ENCODE measurements around the gene WDR7. TPM values are rescaled to one million over a fixed set of nuclear protein-coding genes. Genes with fewer than 3 reads are reported as not detected.

Gene WDR7
- total RNA-seq, 4 donors from 2014 or later, result 19.3 to 51.4 (median 28.8) TPM

GRCh38 chr18:56933472-56933871 is 282.3 kb downstream of the WDR7 start:
- H3K36me3 ChIP-seq, result peaks cover 0 to 46% of the 10 kb centered on the region in 2 donors
- no peaks in the 10 kb centered on the region for H3K9me3 ChIP-seq
- no peak for TF ChIP-seq CTCF (IDR thresholded peaks at IDR 0.05)
- TF ChIP-seq EP300 (IDR thresholded peaks at IDR 0.05), result no peak
- TF ChIP-seq POLR2A (IDR thresholded peaks at IDR 0.05), result no peak
- no peak for TF ChIP-seq POLR2AphosphoS5 (IDR thresholded peaks at IDR 0.05)
- no peak for ATAC-seq
- H3K4me3 ChIP-seq, result no peak overlapping the region
- no peaks in the 10 kb centered on the region for H3K4me1 ChIP-seq
- no peaks in the 10 kb centered on the region for H3K27me3 ChIP-seq
- WGBS, 2 donors (ENCODE audit: low coverage in 1 of 2), result 82% methylated on average over 2 of the region's 2 CpGs; no CpG with 5 or more reads in 1 of the 2 donors
- H3K27ac ChIP-seq, result no peak overlapping the region

GRCh38 chr18:56934131-56934530 is 283.0 kb downstream of the WDR7 start:
- TF ChIP-seq POLR2AphosphoS5 (IDR thresholded peaks at IDR 0.05), result no peak
- TF ChIP-seq EP300 (IDR thresholded peaks at IDR 0.05), result no peak
- no peak for TF ChIP-seq CTCF (IDR thresholded peaks at IDR 0.05)
- no peak for TF ChIP-seq POLR2A (IDR thresholded peaks at IDR 0.05)
- H3K4me3 ChIP-seq, result no peak overlapping the region
- no peaks in the 10 kb centered on the region for H3K27me3 ChIP-seq
- no peaks in the 10 kb centered on the region for H3K9me3 ChIP-seq
- WGBS, 2 donors (ENCODE audit: low coverage in 1 of 2), result 60% methylated on average over 3 of the region's 3 CpGs; no CpG with 5 or more reads in 1 of the 2 donors
- H3K27ac ChIP-seq, result no peak overlapping the region
- no peaks in the 10 kb centered on the region for H3K4me1 ChIP-seq
- no peak for ATAC-seq
- H3K36me3 ChIP-seq, result peaks cover 0 to 46% of the 10 kb centered on the region in 2 donors

- Histone ChIP-seq H3K27me3 (no peaks in the 10 kb centered on the region), H3K4me3 (no peak overlapping the region), H3K9me3 (no peaks in the 10 kb centered on the region), H3K36me3 (peaks cover 0 to 47% of the 10 kb centered on the region in 2 donors), H3K27ac (no peak overlapping the region), H3K4me1 (no peaks in the 10 kb centered on the region)
- WGBS, 2 donors (ENCODE audit: low coverage in 1 of 2), result 61 to 78% methylated on average over 3 of the region's 3 CpGs
- TF ChIP-seq POLR2AphosphoS5 (IDR thresholded peaks at IDR 0.05) (no peak), EP300 (IDR thresholded peaks at IDR 0.05) (no peak), POLR2A (IDR thresholded peaks at IDR 0.05) (no peak), CTCF (IDR thresholded peaks at IDR 0.05) (no peak)
- no peak for ATAC-seq
Observed at GRCh38 chr18:56934906-56935305, 283.7 kb downstream of the WDR7 start.

GRCh38 chr18:56935434-56936040 is 284.4 kb downstream of the WDR7 start:
- Histone ChIP-seq H3K4me3 (no peak overlapping the region), H3K9me3 (no peaks in the 10 kb centered on the region), H3K27ac (no peak overlapping the region), H3K27me3 (no peaks in the 10 kb centered on the region), H3K4me1 (no peaks in the 10 kb centered on the region), H3K36me3 (peaks cover 0 to 44% of the 10 kb centered on the region in 2 donors)
- WGBS, 2 donors (ENCODE audit: low coverage in 1 of 2), result 96 to 97% methylated on average over 9 to 10 of the region's 10 CpGs
- TF ChIP-seq EP300 (IDR thresholded peaks at IDR 0.05), result no peak
- no peak for TF ChIP-seq CTCF (IDR thresholded peaks at IDR 0.05)
- TF ChIP-seq POLR2A (IDR thresholded peaks at IDR 0.05), result no peak
- TF ChIP-seq POLR2AphosphoS5 (IDR thresholded peaks at IDR 0.05), result no peak
- ATAC-seq, result no peak

GRCh38 chr18:56936457-56936856 is 285.3 kb downstream of the WDR7 start:
- Histone ChIP-seq H3K27me3 (no peaks in the 10 kb centered on the region), H3K4me3 (no peak overlapping the region), H3K9me3 (no peaks in the 10 kb centered on the region), H3K27ac (no peak overlapping the region), H3K4me1 (no peaks in the 10 kb centered on the region), H3K36me3 (peaks cover 0 to 44% of the 10 kb centered on the region in 2 donors)
- ATAC-seq, result no peak
- TF ChIP-seq POLR2A (IDR thresholded peaks at IDR 0.05) (no peak), EP300 (IDR thresholded peaks at IDR 0.05) (no peak), POLR2AphosphoS5 (IDR thresholded peaks at IDR 0.05) (no peak), CTCF (IDR thresholded peaks at IDR 0.05) (no peak)
- 89 to 93% methylated on average over 1 of the region's 1 CpG for WGBS, 2 donors (ENCODE audit: low coverage in 1 of 2)

All from gastroesophageal sphincter (tissue), 4 donors.